Neural progenitor cell (in vitro differentiated cells): ENCODE results near the gene NKAIN4.

Experiments used
- EZH2phosphoT487 ChIP-seq: fragments of 200-600 bp; sonication (generic); IDR thresholded peaks from 2 replicates; pipeline ENCODE4 v1.6.1; 2017; ENCODE audit warnings: antibody characterized with exemption
- TF ChIP-seq, protein P1 (sequence below): fragments of 200-600 bp; sonication (generic); IDR thresholded peaks from 2 replicates; pipeline ENCODE4 v1.5.1; 2017; ENCODE audit warnings: antibody characterized with exemption, mild to moderate bottlenecking

- TF ChIP-seq EZH2phosphoT487 = no peak
- TF ChIP-seq, protein P1, sequence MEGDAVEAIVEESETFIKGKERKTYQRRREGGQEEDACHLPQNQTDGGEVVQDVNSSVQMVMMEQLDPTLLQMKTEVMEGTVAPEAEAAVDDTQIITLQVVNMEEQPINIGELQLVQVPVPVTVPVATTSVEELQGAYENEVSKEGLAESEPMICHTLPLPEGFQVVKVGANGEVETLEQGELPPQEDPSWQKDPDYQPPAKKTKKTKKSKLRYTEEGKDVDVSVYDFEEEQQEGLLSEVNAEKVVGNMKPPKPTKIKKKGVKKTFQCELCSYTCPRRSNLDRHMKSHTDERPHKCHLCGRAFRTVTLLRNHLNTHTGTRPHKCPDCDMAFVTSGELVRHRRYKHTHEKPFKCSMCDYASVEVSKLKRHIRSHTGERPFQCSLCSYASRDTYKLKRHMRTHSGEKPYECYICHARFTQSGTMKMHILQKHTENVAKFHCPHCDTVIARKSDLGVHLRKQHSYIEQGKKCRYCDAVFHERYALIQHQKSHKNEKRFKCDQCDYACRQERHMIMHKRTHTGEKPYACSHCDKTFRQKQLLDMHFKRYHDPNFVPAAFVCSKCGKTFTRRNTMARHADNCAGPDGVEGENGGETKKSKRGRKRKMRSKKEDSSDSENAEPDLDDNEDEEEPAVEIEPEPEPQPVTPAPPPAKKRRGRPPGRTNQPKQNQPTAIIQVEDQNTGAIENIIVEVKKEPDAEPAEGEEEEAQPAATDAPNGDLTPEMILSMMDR = no peak
Measured at GRCh38 chr20:63274381-63275228, 20.3 kb upstream of the NKAIN4 start.
